HL-60 (cell line): ENCODE data around the gene DHX34.

Experiments used
- DNase-seq, 2 experiments: peaks; one replicate each; pipeline ENCODE4 v3.0.0-alpha.2; 2010 to 2020; ENCODE audit warnings: low read depth in 1 of 2, low spot score in 1 of 2
- H3K27ac ChIP-seq: fragments of 250-450 bp; sonication (Bioruptor Pico); replicated peaks from 2 replicates; pipeline ENCODE4 v1.5.1; 2020; ENCODE audit warnings: mild to moderate bottlenecking, moderate library complexity
- H3K27me3 ChIP-seq: fragments of 250-450 bp; sonication (Bioruptor Pico); 2 replicates; pipeline ENCODE4 v1.5.1; 2021; ENCODE audit warnings: mild to moderate bottlenecking, moderate library complexity; ENCODE audit not compliant: insufficient read depth, poor library complexity, severe bottlenecking
- H3K4me3 ChIP-seq: replicated peaks from 2 replicates; pipeline ENCODE4 v1.5.1; 2011; ENCODE audit warnings: mild to moderate bottlenecking, control low read depth, low read length; ENCODE audit not compliant: insufficient read depth
- GABPA ChIP-seq: IDR thresholded peaks from 2 replicates; pipeline ENCODE4 v1.6.1; 2012; ENCODE audit warnings: low read depth
- POLR2AphosphoS5 ChIP-seq: IDR thresholded peaks from 2 replicates; pipeline ENCODE4 v1.6.1; 2012; ENCODE audit warnings: low read depth
- SPI1 ChIP-seq: IDR thresholded peaks from 2 replicates; pipeline ENCODE4 v1.6.1; 2012; ENCODE audit warnings: low read depth, mild to moderate bottlenecking, borderline replicate concordance
- TF ChIP-seq, protein P1 (sequence below): IDR thresholded peaks from one replicate; pipeline ENCODE4 v1.5.1; 2011; ENCODE audit warnings: low read length, control low read depth, inconsistent platforms; ENCODE audit not compliant: insufficient read depth
- TF ChIP-seq, protein P2 (sequence below): IDR thresholded peaks from 2 replicates; pipeline ENCODE4 v1.6.1; 2012; ENCODE audit warnings: low read depth; ENCODE audit not compliant: insufficient replicate concordance

DHX34 gene

DNA sequence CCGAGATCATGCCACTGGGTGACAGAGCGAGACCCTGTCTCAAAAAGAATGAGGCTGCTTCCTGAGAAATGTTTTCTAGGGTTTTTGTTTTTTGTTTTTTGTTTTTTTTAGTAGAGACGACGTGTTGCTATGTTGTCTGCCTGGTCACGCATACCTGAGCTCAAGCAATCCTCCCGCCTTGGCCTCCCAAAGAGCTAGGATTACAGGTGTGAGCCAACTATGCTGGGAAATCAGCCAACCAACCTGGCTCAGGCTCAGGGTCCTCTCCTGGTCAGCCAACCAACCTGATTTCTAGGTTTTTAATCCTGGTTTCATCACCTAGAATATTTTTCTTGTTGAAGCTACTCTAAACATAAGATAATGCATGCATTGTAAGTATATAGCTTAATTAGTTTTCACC lies 7.8 kb downstream of the DHX34 start:
- Histone ChIP-seq H3K27me3 (no peaks in the 10 kb centered on the region), H3K27ac (no peak overlapping the region), H3K4me3 (no peak overlapping the region)
- no peak for DNase-seq
- TF ChIP-seq POLR2AphosphoS5 = no peak
- TF ChIP-seq, protein P1, sequence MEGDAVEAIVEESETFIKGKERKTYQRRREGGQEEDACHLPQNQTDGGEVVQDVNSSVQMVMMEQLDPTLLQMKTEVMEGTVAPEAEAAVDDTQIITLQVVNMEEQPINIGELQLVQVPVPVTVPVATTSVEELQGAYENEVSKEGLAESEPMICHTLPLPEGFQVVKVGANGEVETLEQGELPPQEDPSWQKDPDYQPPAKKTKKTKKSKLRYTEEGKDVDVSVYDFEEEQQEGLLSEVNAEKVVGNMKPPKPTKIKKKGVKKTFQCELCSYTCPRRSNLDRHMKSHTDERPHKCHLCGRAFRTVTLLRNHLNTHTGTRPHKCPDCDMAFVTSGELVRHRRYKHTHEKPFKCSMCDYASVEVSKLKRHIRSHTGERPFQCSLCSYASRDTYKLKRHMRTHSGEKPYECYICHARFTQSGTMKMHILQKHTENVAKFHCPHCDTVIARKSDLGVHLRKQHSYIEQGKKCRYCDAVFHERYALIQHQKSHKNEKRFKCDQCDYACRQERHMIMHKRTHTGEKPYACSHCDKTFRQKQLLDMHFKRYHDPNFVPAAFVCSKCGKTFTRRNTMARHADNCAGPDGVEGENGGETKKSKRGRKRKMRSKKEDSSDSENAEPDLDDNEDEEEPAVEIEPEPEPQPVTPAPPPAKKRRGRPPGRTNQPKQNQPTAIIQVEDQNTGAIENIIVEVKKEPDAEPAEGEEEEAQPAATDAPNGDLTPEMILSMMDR = no peak
- TF ChIP-seq, protein P2, sequence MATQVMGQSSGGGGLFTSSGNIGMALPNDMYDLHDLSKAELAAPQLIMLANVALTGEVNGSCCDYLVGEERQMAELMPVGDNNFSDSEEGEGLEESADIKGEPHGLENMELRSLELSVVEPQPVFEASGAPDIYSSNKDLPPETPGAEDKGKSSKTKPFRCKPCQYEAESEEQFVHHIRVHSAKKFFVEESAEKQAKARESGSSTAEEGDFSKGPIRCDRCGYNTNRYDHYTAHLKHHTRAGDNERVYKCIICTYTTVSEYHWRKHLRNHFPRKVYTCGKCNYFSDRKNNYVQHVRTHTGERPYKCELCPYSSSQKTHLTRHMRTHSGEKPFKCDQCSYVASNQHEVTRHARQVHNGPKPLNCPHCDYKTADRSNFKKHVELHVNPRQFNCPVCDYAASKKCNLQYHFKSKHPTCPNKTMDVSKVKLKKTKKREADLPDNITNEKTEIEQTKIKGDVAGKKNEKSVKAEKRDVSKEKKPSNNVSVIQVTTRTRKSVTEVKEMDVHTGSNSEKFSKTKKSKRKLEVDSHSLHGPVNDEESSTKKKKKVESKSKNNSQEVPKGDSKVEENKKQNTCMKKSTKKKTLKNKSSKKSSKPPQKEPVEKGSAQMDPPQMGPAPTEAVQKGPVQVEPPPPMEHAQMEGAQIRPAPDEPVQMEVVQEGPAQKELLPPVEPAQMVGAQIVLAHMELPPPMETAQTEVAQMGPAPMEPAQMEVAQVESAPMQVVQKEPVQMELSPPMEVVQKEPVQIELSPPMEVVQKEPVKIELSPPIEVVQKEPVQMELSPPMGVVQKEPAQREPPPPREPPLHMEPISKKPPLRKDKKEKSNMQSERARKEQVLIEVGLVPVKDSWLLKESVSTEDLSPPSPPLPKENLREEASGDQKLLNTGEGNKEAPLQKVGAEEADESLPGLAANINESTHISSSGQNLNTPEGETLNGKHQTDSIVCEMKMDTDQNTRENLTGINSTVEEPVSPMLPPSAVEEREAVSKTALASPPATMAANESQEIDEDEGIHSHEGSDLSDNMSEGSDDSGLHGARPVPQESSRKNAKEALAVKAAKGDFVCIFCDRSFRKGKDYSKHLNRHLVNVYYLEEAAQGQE = no peak
- no peak for TF ChIP-seq GABPA
- TF ChIP-seq SPI1 = no peak

DNA sequence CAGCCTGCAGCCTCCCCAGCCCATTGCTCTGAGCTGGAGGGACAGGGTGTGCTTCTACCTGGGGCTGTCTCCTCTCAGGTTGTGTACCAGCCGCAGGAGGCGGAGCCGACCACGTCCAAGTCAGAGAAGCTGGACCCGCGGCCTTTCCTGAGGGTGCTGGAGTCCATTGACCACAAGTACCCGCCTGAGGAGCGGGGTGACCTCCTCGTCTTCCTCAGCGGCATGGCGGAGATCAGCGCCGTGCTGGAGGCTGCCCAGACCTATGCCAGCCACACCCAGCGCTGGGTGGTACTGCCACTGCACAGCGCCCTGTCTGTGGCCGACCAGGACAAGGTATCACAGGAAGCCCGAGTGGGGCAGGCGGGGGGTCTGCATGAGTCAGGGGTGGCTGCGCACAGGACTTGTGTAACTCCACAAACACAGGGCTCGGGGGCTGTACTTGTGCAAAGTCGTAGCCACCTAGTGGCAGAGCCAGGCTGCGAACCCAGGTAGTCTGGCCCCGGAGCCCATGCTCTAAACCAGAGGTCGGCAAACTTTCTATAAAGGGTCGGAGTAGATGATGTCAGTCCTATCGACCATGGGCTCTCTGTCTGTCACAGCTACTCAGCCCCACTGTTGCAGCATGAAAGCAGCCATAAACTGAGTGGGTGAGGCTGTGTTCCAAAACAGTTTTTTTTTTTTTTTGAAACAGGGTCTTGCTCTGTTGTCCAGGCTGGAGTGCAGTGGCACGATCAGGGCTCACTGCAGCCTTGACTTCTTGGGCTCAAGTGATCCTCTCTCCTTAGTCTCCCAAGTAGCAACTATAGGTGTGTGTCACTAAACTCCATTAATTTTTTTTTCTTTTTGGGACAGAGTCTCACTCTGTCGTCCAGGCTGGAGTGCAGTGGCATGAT lies 8.9 kb downstream of the DHX34 start:
- no peak for DNase-seq
- Histone ChIP-seq H3K27ac (no peak overlapping the region), H3K4me3 (no peak overlapping the region), H3K27me3 (no peaks in the 10 kb centered on the region)
- TF ChIP-seq, protein P1 = no peak
- TF ChIP-seq POLR2AphosphoS5 (no peak), GABPA (no peak), SPI1 (no peak)
- TF ChIP-seq, protein P2 = no peak

DNA sequence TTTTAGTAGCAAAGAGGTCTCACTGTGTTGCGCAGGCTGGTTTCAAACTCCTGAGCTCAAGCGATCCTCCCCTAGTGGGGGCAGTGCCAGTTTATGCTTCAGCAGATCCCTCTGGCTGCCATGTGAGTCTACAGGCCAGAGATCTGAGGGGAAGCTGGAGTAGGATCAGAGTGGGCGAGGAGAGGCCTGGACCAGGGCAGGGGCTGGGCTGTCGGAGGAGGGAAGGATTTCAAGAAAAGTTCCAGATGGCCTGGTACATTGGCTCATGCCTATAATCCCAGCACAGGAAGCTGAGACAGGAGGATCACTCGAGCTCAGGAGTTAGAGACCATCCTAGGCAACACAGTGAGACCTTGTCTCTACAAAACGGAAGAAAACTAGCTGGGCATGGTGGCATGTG lies 9.8 kb downstream of the DHX34 start:
- Histone ChIP-seq H3K4me3 (no peak overlapping the region), H3K27me3 (no peaks in the 10 kb centered on the region), H3K27ac (no peak overlapping the region)
- TF ChIP-seq GABPA = no peak
- TF ChIP-seq POLR2AphosphoS5 = no peak
- TF ChIP-seq, protein P1 = no peak
- no peak for TF ChIP-seq SPI1
- TF ChIP-seq, protein P2 = no peak
- DNase-seq = no peak
